WTC11 (cell line): ENCODE data around the gene CISD2. TPM values are rescaled to one million over a fixed set of nuclear protein-coding genes. Genes with fewer than 3 reads are reported as not detected.

Experiments used
- ATAC-seq: fragments of 200-7000 bp; cut with Tn5 transposase; 2 replicates; pipeline ENCODE4 v1.10.0; 2021; ENCODE audit warnings: mild to moderate bottlenecking, moderate library complexity
- CTCF ChIA-PET: fragments of 300-600 bp; sonication (Branson Sonifier 250); formaldehyde crosslinking; loops from one replicate; lab custom pipeline; 2021; ENCODE audit warnings: antibody characterized with exemption; lab: Charles Lee
- POLR2A ChIA-PET: fragments of 350-600 bp; sonication (Branson Sonifier 250); formaldehyde crosslinking; loops from one replicate; lab custom pipeline; 2021; ENCODE audit warnings: antibody characterized with exemption; lab: Charles Lee
- DNase-seq: peaks from one replicate; pipeline ENCODE4 v3.0.0; 2021; ENCODE audit warnings: low spot score
- H3K27ac Mint-ChIP-seq: 2 replicates; pipeline ENCODE4 v1.8.0; 2021; ENCODE audit warnings: mixed read lengths
- H3K27me3 Mint-ChIP-seq: 2 replicates; pipeline ENCODE4 v1.8.0; 2021; ENCODE audit warnings: low read depth, mild to moderate bottlenecking, moderate library complexity, mixed read lengths
- H3K36me3 Mint-ChIP-seq: 2 replicates; pipeline ENCODE4 v1.8.0; 2021; ENCODE audit warnings: mixed read lengths
- H3K4me1 Mint-ChIP-seq: 2 replicates; pipeline ENCODE4 v1.8.0; 2022; ENCODE audit warnings: mixed read lengths
- H3K4me3 Mint-ChIP-seq: 2 replicates; pipeline ENCODE4 v1.8.0; 2021; ENCODE audit warnings: mild to moderate bottlenecking, moderate library complexity, mixed read lengths
- H3K9me3 Mint-ChIP-seq: 2 replicates; pipeline ENCODE4 v1.8.0; 2021; ENCODE audit warnings: mixed read lengths
- ATF3 ChIP-seq: sonication (generic); formaldehyde crosslinking; conservative IDR thresholded peaks from 2 replicates; pipeline ENCODE4 v1.8.1; 2022; ENCODE audit warnings: mild to moderate bottlenecking, missing genetic modification reagents
- E2F1 ChIP-seq: sonication (generic); formaldehyde crosslinking; IDR thresholded peaks from 2 replicates; pipeline ENCODE4 v1.8.0; 2022; ENCODE audit warnings: mild to moderate bottlenecking, missing genetic modification reagents
- E2F4 ChIP-seq: sonication (generic); formaldehyde crosslinking; IDR thresholded peaks from 2 replicates; pipeline ENCODE4 v1.8.1; 2022; ENCODE audit warnings: low read depth, mild to moderate bottlenecking, moderate library complexity, missing genetic modification reagents, borderline replicate concordance
- E2F5 ChIP-seq: sonication (generic); formaldehyde crosslinking; IDR thresholded peaks from 2 replicates; pipeline ENCODE4 v1.8.1; 2022; ENCODE audit warnings: mild to moderate bottlenecking, moderate library complexity, missing genetic modification reagents
- FOXK1 ChIP-seq: sonication (generic); formaldehyde crosslinking; IDR thresholded peaks from 2 replicates; pipeline ENCODE4 v1.8.0; 2022; ENCODE audit warnings: mild to moderate bottlenecking, moderate library complexity, missing genetic modification reagents
- GRHL2 ChIP-seq: fragments of 250-450 bp; sonication (Bioruptor Pico); IDR thresholded peaks from 2 replicates; pipeline ENCODE4 v1.8.0; 2022; ENCODE audit warnings: mild to moderate bottlenecking, moderate library complexity; ENCODE audit not compliant: insufficient replicate concordance, severe bottlenecking
- GTF2I ChIP-seq: fragments of 250-450 bp; sonication (Bioruptor Pico); conservative IDR thresholded peaks from 2 replicates; pipeline ENCODE4 v1.4.0; 2021; ENCODE audit warnings: mild to moderate bottlenecking
- IRF1 ChIP-seq: sonication (generic); formaldehyde crosslinking; IDR thresholded peaks from 2 replicates; pipeline ENCODE4 v1.8.0; 2023; ENCODE audit warnings: missing genetic modification reagents
- KAT7 ChIP-seq: sonication (generic); formaldehyde crosslinking; IDR thresholded peaks from 2 replicates; pipeline ENCODE4 v1.8.1; 2023; ENCODE audit warnings: missing genetic modification reagents, mild to moderate bottlenecking, borderline replicate concordance
- MAX ChIP-seq: sonication (generic); formaldehyde crosslinking; IDR thresholded peaks from 2 replicates; pipeline ENCODE4 v1.8.0; 2022; ENCODE audit warnings: mild to moderate bottlenecking, missing genetic modification reagents
- NFYB ChIP-seq: sonication (generic); formaldehyde crosslinking; conservative IDR thresholded peaks from 2 replicates; pipeline ENCODE4 v1.8.0; 2022; ENCODE audit warnings: low read depth, missing genetic modification reagents
- SMAD3 ChIP-seq: sonication (generic); formaldehyde crosslinking; IDR thresholded peaks from 2 replicates; pipeline ENCODE4 v1.8.0; 2022; ENCODE audit warnings: missing genetic modification reagents, mild to moderate bottlenecking, borderline replicate concordance
- SOX15 ChIP-seq: fragments of 250-450 bp; sonication (Bioruptor Pico); IDR thresholded peaks from 2 replicates; pipeline ENCODE4 v1.9.0; 2021; ENCODE audit warnings: mild to moderate bottlenecking
- STAT6 ChIP-seq: sonication (generic); formaldehyde crosslinking; conservative IDR thresholded peaks from 2 replicates; pipeline ENCODE4 v1.8.1; 2023; ENCODE audit warnings: mild to moderate bottlenecking, low read depth, missing genetic modification reagents, moderate library complexity
- TCF7 ChIP-seq: sonication (generic); formaldehyde crosslinking; IDR thresholded peaks from 2 replicates; pipeline ENCODE4 v1.8.0; 2022; ENCODE audit warnings: mild to moderate bottlenecking, low read depth, missing genetic modification reagents, moderate library complexity
- TEAD4 ChIP-seq: sonication (generic); formaldehyde crosslinking; IDR thresholded peaks from 2 replicates; pipeline ENCODE4 v1.8.0; 2022; ENCODE audit warnings: mild to moderate bottlenecking, missing genetic modification reagents
- TP53 ChIP-seq: sonication (generic); formaldehyde crosslinking; IDR thresholded peaks from 2 replicates; pipeline ENCODE4 v1.8.1; 2023; ENCODE audit warnings: mild to moderate bottlenecking, missing genetic modification reagents
- ZNF219 ChIP-seq: sonication (generic); formaldehyde crosslinking; IDR thresholded peaks from 2 replicates; pipeline ENCODE4 v1.8.0; 2023; ENCODE audit warnings: missing genetic modification reagents, mild to moderate bottlenecking, borderline replicate concordance
- ZNF423 ChIP-seq: fragments of 250-450 bp; sonication (Bioruptor Pico); IDR thresholded peaks from 2 replicates; pipeline ENCODE4 v2.1.2; 2022; ENCODE audit warnings: mild to moderate bottlenecking, moderate library complexity
- ZNF532 ChIP-seq: fragments of 250-450 bp; sonication (Bioruptor Pico); IDR thresholded peaks from 2 replicates; pipeline ENCODE4 v1.9.0; 2021; ENCODE audit warnings: mild to moderate bottlenecking, borderline replicate concordance
- total RNA-seq: library from RNA; stranded (reverse); gene quantifications from 3 replicates; pipeline ENCODE4 v1.2.3, GENCODE V29; 2021

The CISD2 gene
- total RNA-seq, 1 experiment from 2014 or later, result 30.0 TPM

GRCh38 chr4:102881343-102881742 lies 12.6 kb downstream of the CISD2 start:
- ChIA-PET CTCF (no interaction called here), POLR2A (interaction anchor here (1.3 kb wide), 1 partner anchor 12 kb away, joined by 4 read pairs; the partner anchor contains the start of gene CISD2)
- H3K4me1 Mint-ChIP-seq, result peaks cover 13% of the 10 kb centered on the region
- H3K27ac Mint-ChIP-seq, result no peak overlapping the region
- no peak for DNase-seq
- peaks cover 27% of the 10 kb centered on the region for H3K36me3 Mint-ChIP-seq
- TF ChIP-seq E2F4 (CRISPR knock-in tag) (no peak), TEAD4 (CRISPR knock-in tag) (no peak), NFYB (CRISPR knock-in tag) (no peak), E2F1 (CRISPR knock-in tag) (no peak), KAT7 (no peak), ZNF423 (CRISPR knock-in tag) (no peak), TCF7 (no peak), SMAD3 (CRISPR knock-in tag) (no peak), MAX (CRISPR knock-in tag) (no peak), GRHL2 (no peak), E2F5 (CRISPR knock-in tag) (no peak), TP53 (CRISPR knock-in tag) (no peak), ZNF532 (CRISPR knock-in tag) (no peak), SOX15 (CRISPR knock-in tag) (no peak), IRF1 (CRISPR knock-in tag) (no peak), STAT6 (CRISPR knock-in tag) (no peak), ATF3 (CRISPR knock-in tag) (no peak), FOXK1 (no peak), GTF2I (CRISPR knock-in tag) (no peak), ZNF219 (CRISPR knock-in tag) (no peak)
- no peaks in the 10 kb centered on the region for H3K27me3 Mint-ChIP-seq
- H3K9me3 Mint-ChIP-seq, result peaks cover 16% of the 10 kb centered on the region
- no peak overlapping the region for H3K4me3 Mint-ChIP-seq
- ATAC-seq, result no peak
